AG10803 (cell line): ENCODE measurements around the gene HLA-F.

ENCODE experiments used
- DNase-seq: peaks from one replicate; pipeline ENCODE4 v3.0.0; 2010; ENCODE audit warnings: low read depth
- H3K4me3 ChIP-seq: 2 replicates; pipeline ENCODE4 v1.5.1; 2011; ENCODE audit warnings: mild to moderate bottlenecking, low read length, control low read depth
- CTCF ChIP-seq: conservative IDR thresholded peaks from 2 replicates; pipeline ENCODE4 v1.5.1; 2011; ENCODE audit warnings: mild to moderate bottlenecking, low read length, control low read depth, inconsistent platforms

HLA-F gene

DNA sequence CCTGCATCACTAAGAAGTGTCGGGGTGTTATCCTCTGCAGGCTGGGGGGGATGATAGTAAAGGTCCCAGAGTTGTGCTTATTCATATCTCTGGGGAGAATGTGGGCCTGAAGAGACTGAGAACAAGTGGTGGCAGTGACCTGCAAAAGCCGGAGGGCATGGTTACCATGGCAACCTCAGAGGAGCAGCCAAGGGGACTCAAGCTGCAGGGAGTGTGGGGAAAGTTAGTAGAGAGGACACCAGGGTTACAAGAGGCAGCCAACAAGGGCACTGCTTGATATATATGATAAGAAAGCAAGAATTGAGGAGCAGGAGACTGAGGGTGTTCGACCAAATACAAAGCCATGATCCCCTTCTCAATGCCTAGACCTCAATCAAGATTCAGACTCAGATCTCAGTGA lies 46.1 kb downstream of the HLA-F start:
- DNase-seq = no peak
- no peak for TF ChIP-seq CTCF
- no peak overlapping the region for H3K4me3 ChIP-seq

DNA sequence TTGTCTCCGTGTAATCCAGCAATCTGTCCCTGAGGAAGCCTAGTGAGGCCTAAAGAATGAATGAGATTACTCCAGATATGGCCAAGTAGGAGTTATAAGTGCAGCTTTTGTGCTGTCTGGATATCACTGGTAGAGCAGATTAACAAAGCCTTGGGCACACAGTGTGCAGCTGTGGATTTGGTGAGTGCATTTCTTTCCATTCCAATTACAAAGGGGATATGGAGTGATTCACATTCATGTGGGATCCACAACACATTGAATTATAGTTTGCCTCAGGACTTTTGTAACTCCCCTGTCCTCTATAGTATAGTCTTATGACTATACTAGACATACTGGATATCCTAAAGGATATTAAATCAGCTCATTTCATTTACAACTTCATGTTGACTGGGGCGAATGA lies 47.1 kb downstream of the HLA-F start:
- no peak for DNase-seq
- no peak for TF ChIP-seq CTCF
- no peak overlapping the region for H3K4me3 ChIP-seq

- no peak for DNase-seq
- TF ChIP-seq CTCF = no peak
These were observed 53.5 kb downstream of the HLA-F start for GRCh38 chr6:29776684-29777083.

More at GRCh38 chr6:29776684-29777083, 53.5 kb downstream of the HLA-F start:
- H3K4me3 ChIP-seq = no peak overlapping the region
